ENCODE results near the gene PTEN.

Gene PTEN

GRCh38 chr10:87836098-87836497, 27.3 kb upstream of the PTEN start:
- TF ChIP-seq YY1 (IDR thresholded peaks at IDR 0.05; ENCODE audit: low read depth) (no peak), USF1 (IDR thresholded peaks at IDR 0.05) (no peak), NFIC (IDR thresholded peaks at IDR 0.05) (no peak), EP300 (IDR thresholded peaks at IDR 0.05; ENCODE audit: borderline replicate concordance) (no peak), FOXM1 (IDR thresholded peaks at IDR 0.05; ENCODE audit: borderline replicate concordance, low read depth) (no peak), TCF12 (IDR thresholded peaks at IDR 0.05; ENCODE audit: low read depth) (no peak), TEAD4 (IDR thresholded peaks at IDR 0.05) (no peak)

GRCh38 chr10:87837445-87837844, 26.0 kb upstream of the PTEN start:
- TF ChIP-seq CREB1 (IDR thresholded peaks at IDR 0.05; ENCODE audit: low read depth) (no peak), EP300 (IDR thresholded peaks at IDR 0.05; ENCODE audit: borderline replicate concordance) (no peak), MAX (IDR thresholded peaks at IDR 0.05) (no peak), REST (IDR thresholded peaks at IDR 0.05; ENCODE audit: low read depth) (no peak), EGR1 (IDR thresholded peaks at IDR 0.05) (no peak), CEBPB (IDR thresholded peaks at IDR 0.05) (no peak), RAD21 (IDR thresholded peaks at IDR 0.05; ENCODE audit: low read depth) (no peak), USF1 (IDR thresholded peaks at IDR 0.05) (no peak), TEAD4 (IDR thresholded peaks at IDR 0.05) (no peak), TAF1 (IDR thresholded peaks at IDR 0.05; ENCODE audit: low read depth) (no peak), TCF12 (IDR thresholded peaks at IDR 0.05; ENCODE audit: low read depth) (no peak), YY1 (IDR thresholded peaks at IDR 0.05; ENCODE audit: low read depth) (no peak), FOXM1 (IDR thresholded peaks at IDR 0.05; ENCODE audit: borderline replicate concordance, low read depth) (no peak), ZBTB7A (IDR thresholded peaks at IDR 0.05; ENCODE audit: low read depth) (no peak), NFIC (IDR thresholded peaks at IDR 0.05) (no peak)

GRCh38 chr10:87838650-87839049, 24.8 kb upstream of the PTEN start:
- no peak for TF ChIP-seq ZBTB7A (IDR thresholded peaks at IDR 0.05; ENCODE audit: low read depth)
- TF ChIP-seq TEAD4 (IDR thresholded peaks at IDR 0.05): no peak
- no peak for TF ChIP-seq EGR1 (IDR thresholded peaks at IDR 0.05)
- no peak for TF ChIP-seq REST (IDR thresholded peaks at IDR 0.05; ENCODE audit: low read depth)
- TF ChIP-seq NFIC (IDR thresholded peaks at IDR 0.05): no peak
- no peak for TF ChIP-seq CREB1 (IDR thresholded peaks at IDR 0.05; ENCODE audit: low read depth)
- no peak for TF ChIP-seq CEBPB (IDR thresholded peaks at IDR 0.05)
- TF ChIP-seq EP300 (IDR thresholded peaks at IDR 0.05; ENCODE audit: borderline replicate concordance): no peak
- no peak for TF ChIP-seq RAD21 (IDR thresholded peaks at IDR 0.05; ENCODE audit: low read depth)

GRCh38 chr10:87841186-87841585, 22.2 kb upstream of the PTEN start:
- no peak for TF ChIP-seq ZBTB7A (IDR thresholded peaks at IDR 0.05; ENCODE audit: low read depth)
- no peak for TF ChIP-seq USF1 (IDR thresholded peaks at IDR 0.05)
- TF ChIP-seq FOXM1 (IDR thresholded peaks at IDR 0.05; ENCODE audit: borderline replicate concordance, low read depth): no peak
- no peak for TF ChIP-seq CREB1 (IDR thresholded peaks at IDR 0.05; ENCODE audit: low read depth)
- TF ChIP-seq CEBPB (IDR thresholded peaks at IDR 0.05): no peak

- TF ChIP-seq CEBPB (IDR thresholded peaks at IDR 0.05): no peak
Measured at GRCh38 chr10:87842220-87842641, 21.2 kb upstream of the PTEN start.

- TF ChIP-seq REST (IDR thresholded peaks at IDR 0.05; ENCODE audit: low read depth) (no peak), ZBTB7A (IDR thresholded peaks at IDR 0.05; ENCODE audit: low read depth) (no peak), NFIC (IDR thresholded peaks at IDR 0.05) (no peak), RAD21 (IDR thresholded peaks at IDR 0.05; ENCODE audit: low read depth) (no peak), YY1 (IDR thresholded peaks at IDR 0.05; ENCODE audit: low read depth) (no peak), MAX (IDR thresholded peaks at IDR 0.05) (no peak), CREB1 (IDR thresholded peaks at IDR 0.05; ENCODE audit: low read depth) (no peak), TAF1 (IDR thresholded peaks at IDR 0.05; ENCODE audit: low read depth) (no peak), TEAD4 (IDR thresholded peaks at IDR 0.05) (no peak), TCF12 (IDR thresholded peaks at IDR 0.05; ENCODE audit: low read depth) (no peak), CEBPB (IDR thresholded peaks at IDR 0.05) (no peak), EGR1 (IDR thresholded peaks at IDR 0.05) (no peak), EP300 (IDR thresholded peaks at IDR 0.05; ENCODE audit: borderline replicate concordance) (no peak), FOXM1 (IDR thresholded peaks at IDR 0.05; ENCODE audit: borderline replicate concordance, low read depth) (no peak), USF1 (IDR thresholded peaks at IDR 0.05) (no peak)
Measured at GRCh38 chr10:87842776-87843497, 20.5 kb upstream of the PTEN start.
